HG02623 (cell line): ENCODE data around the gene CLBA1.
"Not testable (repeated sequence)": the region's sequence is repeated elsewhere in the genome, so short reads cannot be mapped to it uniquely, and the experiment has no call there.

Experiments
- ATAC-seq: cut with Tn5 transposase; IDR thresholded peaks from one replicate; pipeline ENCODE4 v1.9.1; 2021; ENCODE audit warnings: moderate library complexity; ENCODE audit not compliant: unreplicated experiment

Gene CLBA1

GRCh38 chr14:104947881-104948735, 37.5 kb upstream of the CLBA1 start:
- not testable (repeated sequence) for ATAC-seq

DNA sequence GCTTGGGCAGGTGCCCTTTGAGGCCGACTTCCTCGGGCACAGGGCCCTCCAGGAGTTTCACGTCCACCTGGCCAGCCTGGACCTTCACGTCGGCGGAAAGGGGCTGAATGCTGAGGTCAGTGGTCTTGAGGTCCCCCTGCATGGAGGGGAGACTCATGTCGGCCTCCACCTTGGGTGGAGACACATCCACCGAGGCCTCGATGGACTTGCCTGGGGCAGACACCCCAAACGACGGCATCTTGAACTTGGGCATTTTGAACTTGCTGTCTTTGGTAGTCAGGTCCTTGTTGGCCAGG, 36.9 kb upstream of the CLBA1 start:
- no peak for ATAC-seq

DNA sequence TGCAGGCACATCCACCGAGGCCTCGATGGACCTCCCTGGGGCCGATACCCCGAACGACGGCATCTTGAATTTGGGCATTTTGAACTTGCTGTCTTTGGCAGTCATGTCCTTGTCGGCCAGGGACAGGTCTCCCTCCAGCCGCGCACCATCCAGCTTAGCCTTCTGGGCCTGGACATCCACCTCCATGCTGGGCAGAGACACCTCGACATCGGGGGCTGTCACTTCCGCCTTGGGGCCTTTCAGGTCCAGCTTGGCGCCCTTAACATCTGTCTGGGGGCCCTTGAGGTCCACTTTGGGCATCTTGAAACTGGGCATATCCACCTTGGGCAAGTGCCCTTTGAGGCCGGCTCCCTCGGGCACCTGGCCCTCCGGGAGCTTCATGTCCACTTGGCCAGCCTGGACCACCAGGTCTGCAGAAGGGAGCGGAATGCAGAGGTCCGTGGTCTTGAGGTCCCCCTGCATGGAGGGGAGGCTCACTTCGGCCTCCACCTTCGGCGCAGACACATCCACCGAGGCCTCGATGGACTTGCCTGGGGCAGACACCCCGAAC, 36.1 kb upstream of the CLBA1 start:
- not testable (repeated sequence) for ATAC-seq

- no peak for ATAC-seq
Measured at GRCh38 chr14:104950021-104950420, 35.6 kb upstream of the CLBA1 start.

GRCh38 chr14:104950701-104951100, 34.9 kb upstream of the CLBA1 start:
- not testable (repeated sequence) for ATAC-seq

GRCh38 chr14:104951863-104952657, 33.5 kb upstream of the CLBA1 start:
- not testable (repeated sequence) for ATAC-seq

DNA sequence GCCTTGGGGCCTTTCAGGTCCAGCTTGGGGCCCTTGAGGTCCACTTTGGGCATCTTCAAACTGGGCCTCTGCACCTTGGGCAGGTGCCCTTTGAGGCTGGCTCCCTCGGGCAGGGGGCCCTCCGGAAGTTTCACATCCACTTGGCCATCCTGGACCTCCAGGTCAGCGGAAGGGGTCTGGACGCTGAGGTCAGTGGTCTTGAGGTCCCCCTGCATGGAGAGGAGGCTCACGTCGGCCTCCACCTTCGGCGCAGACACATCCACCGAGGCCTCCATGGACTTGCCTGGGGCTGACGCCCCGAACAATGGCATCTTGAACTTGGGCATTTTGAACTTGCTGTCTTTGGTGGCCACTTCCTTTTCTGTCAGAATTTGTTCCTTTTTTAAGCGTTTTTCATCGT, 32.5 kb upstream of the CLBA1 start:
- no peak for ATAC-seq

GRCh38 chr14:104953896-104954656, 31.5 kb upstream of the CLBA1 start:
- no peak for ATAC-seq

DNA sequence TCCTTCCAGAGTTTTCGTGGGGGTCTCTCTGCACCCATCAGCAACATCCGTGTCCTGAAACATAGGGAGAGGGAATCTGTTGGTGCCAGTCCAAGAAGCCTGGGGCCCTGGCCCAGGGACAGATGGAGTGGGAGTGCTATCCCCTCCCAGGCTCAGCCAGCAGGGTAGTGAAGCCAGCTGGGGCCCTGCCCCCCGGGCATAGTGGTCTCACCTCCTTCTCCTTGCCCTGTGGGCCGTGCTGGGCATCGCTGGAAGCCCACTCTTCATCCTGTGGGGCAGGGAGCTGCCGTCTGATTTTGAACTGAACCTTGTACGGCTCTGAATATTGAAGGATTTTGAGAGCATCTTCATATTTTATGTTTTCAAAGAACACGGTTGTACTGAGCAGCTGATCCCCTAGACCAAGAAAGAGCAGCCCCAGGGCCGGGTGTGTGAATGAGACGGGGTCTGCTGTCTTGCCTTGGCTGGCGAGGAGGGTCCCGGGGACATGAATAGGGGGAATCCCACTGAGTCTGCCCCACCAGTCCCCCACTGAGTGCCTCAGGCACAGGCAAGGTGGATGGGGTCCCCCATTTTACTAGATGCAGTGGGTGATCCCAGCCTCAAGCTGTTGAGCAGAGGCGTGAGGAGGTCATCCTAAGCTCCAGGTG, 30.7 kb upstream of the CLBA1 start:
- ATAC-seq = no peak

DNA sequence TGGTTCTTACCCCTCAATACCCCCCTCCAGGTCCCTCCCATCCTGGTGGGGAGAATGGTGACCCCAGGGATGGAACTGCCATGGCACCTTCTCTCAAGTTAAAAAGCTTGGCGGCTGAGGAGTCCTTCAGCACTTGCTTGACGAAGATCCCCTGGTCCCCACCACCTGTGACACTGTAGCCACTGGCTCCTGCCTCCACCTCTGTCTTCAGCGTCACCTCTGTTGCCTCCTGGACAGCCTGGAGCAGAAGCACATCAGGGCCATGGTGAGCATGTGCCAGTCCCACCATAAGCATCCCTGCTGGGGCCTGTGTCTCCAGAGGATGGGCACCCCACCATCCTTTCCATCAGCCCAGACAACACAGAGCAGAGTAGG, 30.2 kb upstream of the CLBA1 start:
- ATAC-seq = no peak

- no peak for ATAC-seq
Measured at GRCh38 chr14:104956290-104956890, 29.2 kb upstream of the CLBA1 start.

GRCh38 chr14:104957146-104958113, 28.2 kb upstream of the CLBA1 start:
- no peak for ATAC-seq

GRCh38 chr14:104964546-104964945, 21.0 kb upstream of the CLBA1 start:
- no peak for ATAC-seq

- no peak for ATAC-seq
Measured at GRCh38 chr14:104965561-104966231, 19.9 kb upstream of the CLBA1 start.

GRCh38 chr14:104966261-104966865, 19.2 kb upstream of the CLBA1 start:
- no peak for ATAC-seq

DNA sequence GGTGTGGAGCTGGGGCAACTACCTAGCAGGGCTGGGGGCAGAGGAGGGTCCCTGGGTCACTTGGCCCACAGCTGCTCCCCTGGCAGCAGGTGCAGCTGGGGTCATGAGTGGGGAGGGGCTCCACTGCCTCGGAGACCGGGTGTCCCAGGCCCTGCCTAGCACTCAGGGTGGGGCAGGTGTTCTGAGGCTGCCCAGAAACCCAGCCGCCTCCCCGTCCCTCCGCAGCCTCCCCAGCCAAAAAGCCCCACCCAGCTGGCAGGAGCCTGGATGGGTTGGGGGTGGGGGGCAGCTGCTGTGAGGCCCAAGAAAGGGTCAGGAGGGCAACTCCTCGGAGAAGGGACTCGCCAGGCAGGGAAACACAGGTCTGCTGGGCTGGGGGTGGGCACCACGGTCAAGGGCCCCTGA, 18.6 kb upstream of the CLBA1 start:
- no peak for ATAC-seq

DNA sequence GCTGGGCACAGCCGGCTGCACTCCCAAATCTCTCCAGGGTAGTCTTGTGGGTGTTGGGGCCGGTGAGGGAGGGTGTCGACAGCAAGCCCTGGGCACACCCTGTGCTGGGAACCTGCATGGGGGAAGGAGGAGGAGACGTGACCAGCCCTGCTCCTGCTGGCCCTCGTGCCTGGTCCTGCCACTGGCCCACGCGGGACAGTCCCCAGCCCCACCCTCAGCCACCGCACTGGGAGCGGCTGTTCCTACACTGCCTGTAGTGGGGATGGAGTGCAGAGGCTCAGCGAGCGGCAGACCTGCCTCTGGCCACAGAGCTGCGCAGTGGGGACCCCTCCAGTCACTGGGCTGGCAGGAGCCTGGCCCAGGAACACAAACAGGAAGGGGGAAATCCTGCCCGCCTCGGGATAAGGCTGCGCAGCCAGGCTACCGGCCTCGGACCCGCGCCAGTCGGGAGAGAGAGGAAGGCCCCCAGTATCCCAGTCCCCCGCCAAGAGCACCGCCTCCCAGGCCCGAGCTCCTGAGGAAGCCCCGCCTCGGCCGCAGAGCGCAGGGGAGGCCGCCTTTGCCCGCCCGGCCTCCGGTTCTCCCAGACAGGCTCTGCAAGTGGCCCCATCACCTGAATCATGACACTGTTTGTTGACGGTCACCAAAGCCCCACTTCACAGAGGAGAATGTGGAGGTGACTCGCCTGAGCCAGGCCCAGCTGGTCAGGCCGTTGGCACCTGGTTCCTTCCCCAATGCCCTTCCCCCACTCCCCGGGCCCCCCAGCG, 18.0 kb upstream of the CLBA1 start:
- ATAC-seq = no peak

- no peak for ATAC-seq
Measured at GRCh38 chr14:104968153-104968527, 17.4 kb upstream of the CLBA1 start.
